ENCODE data around the gene TAT. TPM values are rescaled to one million over a fixed set of nuclear protein-coding genes. Genes with fewer than 3 reads are reported as not detected.

TAT gene
- polyA plus RNA-seq, 1 donor from 2014 or later, result not detected

- no peaks in the 10 kb centered on the region for H3K9me2 ChIP-seq (ENCODE audit: insufficient read depth, low read length)
- no peaks in the 10 kb centered on the region for H3K79me2 ChIP-seq (replicated peaks; ENCODE audit: insufficient read depth, low read length)
- H3K4me3 ChIP-seq (ENCODE audit: low read length), result no peak overlapping the region
- no peaks in the 10 kb centered on the region for H3K27me3 ChIP-seq (ENCODE audit: insufficient read depth, low read depth, low read length)
- H3K4me2 ChIP-seq (ENCODE audit: low read length), result no peak overlapping the region
- no peak overlapping the region for H2AFZ ChIP-seq (ENCODE audit: low read depth, low read length)
- no peak overlapping the region for H3K27ac ChIP-seq (ENCODE audit: low read length)
- TF ChIP-seq POLR2AphosphoS5 (IDR thresholded peaks at IDR 0.05) (no peak), CTCF (IDR thresholded peaks at IDR 0.05; ENCODE audit: poor library complexity, severe bottlenecking) (no peak), EZH2 (IDR thresholded peaks at IDR 0.05; ENCODE audit: borderline replicate concordance, insufficient read depth, low read length, poor library complexity, severe bottlenecking) (no peak), REST (IDR thresholded peaks at IDR 0.05; ENCODE audit: borderline replicate concordance) (no peak), MXI1 (conservative IDR thresholded peaks at IDR 0.05; ENCODE audit: poor library complexity, severe bottlenecking) (no peak), EP300 (conservative IDR thresholded peaks at IDR 0.05; ENCODE audit: poor library complexity, severe bottlenecking) (no peak)
- H3K36me3 ChIP-seq (ENCODE audit: insufficient read depth, low read length), result no peaks in the 10 kb centered on the region
- no peaks in the 10 kb centered on the region for H3F3A ChIP-seq (ENCODE audit: insufficient read depth, low read length, poor library complexity, severe bottlenecking)
- H4K20me1 ChIP-seq (ENCODE audit: insufficient read depth), result no peaks in the 10 kb centered on the region
- H3K9ac ChIP-seq (ENCODE audit: low read length), result no peak overlapping the region
- H3K9me3 ChIP-seq (ENCODE audit: low read length), result no peaks in the 10 kb centered on the region
These were observed 48.6 kb downstream of the TAT start for GRCh38 chr16:71528257-71528656.

- Histone ChIP-seq H3K27me3 (ENCODE audit: insufficient read depth, low read depth, low read length) (no peaks in the 10 kb centered on the region), H3K79me2 (replicated peaks; ENCODE audit: insufficient read depth, low read length) (no peaks in the 10 kb centered on the region), H3K4me3 (ENCODE audit: low read length) (peak within 1 kb of the TSS; percentile 49), H3K9me3 (ENCODE audit: low read length) (no peaks in the 10 kb centered on the region), H3K4me2 (ENCODE audit: low read length) (peak within 1 kb of the TSS; percentile 34), H3K27ac (ENCODE audit: low read length) (no peak within 1 kb of the TSS), H2AFZ (ENCODE audit: low read depth, low read length) (peak within 1 kb of the TSS; percentile 14), H3F3A (ENCODE audit: insufficient read depth, low read length, poor library complexity, severe bottlenecking) (no peaks in the 10 kb centered on the region), H3K9ac (ENCODE audit: low read length) (peak within 1 kb of the TSS; percentile 27), H3K9me2 (ENCODE audit: insufficient read depth, low read length) (no peaks in the 10 kb centered on the region), H3K36me3 (ENCODE audit: insufficient read depth, low read length) (no peaks in the 10 kb centered on the region), H4K20me1 (ENCODE audit: insufficient read depth) (no peaks in the 10 kb centered on the region)
- TF ChIP-seq SMC3 (conservative IDR thresholded peaks at IDR 0.05; ENCODE audit: poor library complexity), result no peak
- TF ChIP-seq MXI1 (conservative IDR thresholded peaks at IDR 0.05; ENCODE audit: poor library complexity, severe bottlenecking), result peak; percentile 33
These were observed 50.7 kb downstream of the TAT start, which contains the start of gene CHST4 for GRCh38 chr16:71526111-71526631. Gene CHST4, plus strand, starts transcription at chr16:71526426. Its CDS starts 10,252 bp downstream, at chr16:71536678.

Measured in neural cell (in vitro differentiated cells).